Measurements from ENCODE around the gene CEND1.

The CEND1 gene

GRCh38 chr11:811446-812245, 21.8 kb upstream of the CEND1 start:
- DNase-seq (ENCODE audit: low read depth) = no peak

- DNase-seq (ENCODE audit: low read depth) = no peak
These were observed 20.2 kb upstream of the CEND1 start for GRCh38 chr11:810040-810567.

- peak; percentile 79 for DNase-seq (ENCODE audit: low read depth)
These were observed 19.6 kb upstream of the CEND1 start, which contains the start of gene RPLP2 for GRCh38 chr11:809287-810039. TSS of gene RPLP2 (plus strand) at chr11:809967. CDS start at chr11:810235, 268 bp downstream.

GRCh38 chr11:808427-809286, 18.8 kb upstream of the CEND1 start:
- DNase-seq (ENCODE audit: low read depth) = no peak

- DNase-seq (ENCODE audit: low read depth) = no peak
These were observed 14.7 kb upstream of the CEND1 start for GRCh38 chr11:804599-804964.

GRCh38 chr11:803770-804598, 14.1 kb upstream of the CEND1 start:
- no peak for DNase-seq (ENCODE audit: low read depth)

- no peak for DNase-seq (ENCODE audit: low read depth)
These were observed 13.5 kb upstream of the CEND1 start for GRCh38 chr11:803467-803742.

GRCh38 chr11:802693-803466, 13.0 kb upstream of the CEND1 start:
- DNase-seq (ENCODE audit: low read depth) = no peak

- DNase-seq (ENCODE audit: low read depth) = no peak
These were observed 12.2 kb upstream of the CEND1 start for GRCh38 chr11:802018-802617.

GRCh38 chr11:801097-801780, 11.3 kb upstream of the CEND1 start:
- DNase-seq (ENCODE audit: low read depth) = no peak

GRCh38 chr11:800473-800872, 10.6 kb upstream of the CEND1 start:
- no peak for DNase-seq (ENCODE audit: low read depth)

GRCh38 chr11:799641-800316, 9.9 kb upstream of the CEND1 start:
- DNase-seq (ENCODE audit: low read depth) = no peak

GRCh38 chr11:798093-798713, 8.3 kb upstream of the CEND1 start, which contains the start of gene SLC25A22:
TSS of gene SLC25A22 (minus strand) at chr11:798281. CDS start at chr11:795006, 3,275 bp downstream.
- no peak for DNase-seq (ENCODE audit: low read depth)

GRCh38 chr11:797296-798092, 7.6 kb upstream of the CEND1 start:
- peak; percentile 53 for DNase-seq (ENCODE audit: low read depth)

GRCh38 chr11:796565-797295, 6.8 kb upstream of the CEND1 start:
- DNase-seq (ENCODE audit: low read depth) = no peak

GRCh38 chr11:795634-796564, 6.0 kb upstream of the CEND1 start:
- no peak for DNase-seq (ENCODE audit: low read depth)
